Neuronal stem cell (in vitro differentiated cells): Measurements from ENCODE around the gene MRGPRF.
A peak's percentile ranks its signal among the peaks of the same experiment; 100 is the strongest.

Experiments
- DNase-seq: peaks from one replicate; pipeline ENCODE4 v3.0.0-alpha.2; 2013; ENCODE audit warnings: low spot score
- H2AFZ ChIP-seq: one replicate; pipeline ENCODE4 v1.6.1; 2013; ENCODE audit warnings: mild to moderate bottlenecking, low read length, inconsistent platforms
- H2AK5ac ChIP-seq: 2 replicates; pipeline ENCODE4 v1.6.1; 2013; ENCODE audit warnings: low read depth, mild to moderate bottlenecking, inconsistent platforms, low read length, moderate library complexity, mixed read lengths
- H2BK120ac ChIP-seq: 2 replicates; pipeline ENCODE4 v1.6.1; 2013; ENCODE audit warnings: low read depth, mild to moderate bottlenecking, inconsistent platforms, low read length, moderate library complexity, mixed read lengths
- H2BK12ac ChIP-seq: one replicate; pipeline ENCODE4 v1.6.1; 2013; ENCODE audit warnings: low read length, inconsistent platforms
- H2BK15ac ChIP-seq: 2 replicates; pipeline ENCODE4 v1.6.1; 2013; ENCODE audit warnings: mild to moderate bottlenecking, low read length, inconsistent platforms, mixed read lengths
- H2BK5ac ChIP-seq: one replicate; pipeline ENCODE4 v1.6.1; 2013; ENCODE audit warnings: inconsistent platforms, mild to moderate bottlenecking, low read length, moderate library complexity
- H3K14ac ChIP-seq: one replicate; pipeline ENCODE4 v1.6.1; 2013; ENCODE audit warnings: low read length, inconsistent platforms
- H3K18ac ChIP-seq: 2 replicates; pipeline ENCODE4 v1.6.1; 2013; ENCODE audit warnings: low read length, inconsistent platforms
- H3K23ac ChIP-seq: 2 replicates; pipeline ENCODE4 v1.6.1; 2013; ENCODE audit warnings: low read depth, mild to moderate bottlenecking, mixed read lengths, low read length, inconsistent platforms; ENCODE audit not compliant: poor library complexity
- H3K27ac ChIP-seq: replicated peaks from 3 replicates; pipeline ENCODE4 v1.5.1; 2013; ENCODE audit warnings: low read length, inconsistent platforms
- H3K27me3 ChIP-seq, 3 experiments: 2 replicates each; pipeline ENCODE4 v1.6.1; 2013; ENCODE audit warnings: low read length in 3 of 3, mild to moderate bottlenecking in 2 of 3, inconsistent platforms in 1 of 3, low read depth in 1 of 3, mixed read lengths in 1 of 3, moderate library complexity in 1 of 3; ENCODE audit not compliant: control insufficient read depth in 3 of 3, insufficient read depth in 3 of 3
- H3K36me3 ChIP-seq, 2 donors: replicated peaks in 1 of 2; 2 replicates each; pipeline ENCODE4 v1.6.1; 2013; ENCODE audit warnings: low read length in 2 of 2; ENCODE audit not compliant: control insufficient read depth in 2 of 2, insufficient read depth in 2 of 2
- H3K4ac ChIP-seq: 2 replicates; pipeline ENCODE4 v1.6.1; 2013; ENCODE audit warnings: inconsistent platforms, mild to moderate bottlenecking, low read length, moderate library complexity
- H3K4me1 ChIP-seq, 2 donors: 1 replicate in 1 of 2; 2 replicates in 1 of 2; pipeline ENCODE4 v1.6.1; 2013; ENCODE audit warnings: low read length in 2 of 2, low read depth in 1 of 2; ENCODE audit not compliant: control insufficient read depth in 2 of 2, insufficient read depth in 1 of 2
- H3K4me2 ChIP-seq: one replicate; pipeline ENCODE4 v1.6.1; 2013; ENCODE audit warnings: mild to moderate bottlenecking, low read length, inconsistent platforms; ENCODE audit not compliant: insufficient read depth, poor library complexity, severe bottlenecking
- H3K4me3 ChIP-seq, 2 donors: 2 replicates each; pipeline ENCODE4 v1.5.1; 2013; ENCODE audit warnings: low read length in 2 of 2, mild to moderate bottlenecking in 2 of 2, inconsistent platforms in 1 of 2, moderate library complexity in 1 of 2
- H3K79me1 ChIP-seq: one replicate; pipeline ENCODE4 v1.6.1; 2013; ENCODE audit warnings: low read depth, mild to moderate bottlenecking, inconsistent platforms, low read length, moderate library complexity
- H3K9ac ChIP-seq: one replicate; pipeline ENCODE4 v1.6.1; 2013; ENCODE audit warnings: mild to moderate bottlenecking, low read depth, low read length, inconsistent platforms; ENCODE audit not compliant: poor library complexity
- H3K9me3 ChIP-seq, 2 donors: replicated peaks in 1 of 2; 2 replicates each; pipeline versions ENCODE3 to v1.6.1; 2013; ENCODE audit warnings: low read length in 2 of 2, mild to moderate bottlenecking in 2 of 2, inconsistent platforms in 1 of 2, low read depth in 1 of 2, mixed read lengths in 1 of 2, moderate library complexity in 1 of 2; ENCODE audit not compliant: control insufficient read depth in 2 of 2, insufficient read depth in 1 of 2
- H4K8ac ChIP-seq: one replicate; pipeline ENCODE4 v1.6.1; 2013; ENCODE audit warnings: low read depth, mild to moderate bottlenecking, inconsistent platforms, low read length, moderate library complexity
- H4K91ac ChIP-seq: one replicate; pipeline ENCODE4 v1.6.1; 2013; ENCODE audit warnings: low read length, low read depth, mild to moderate bottlenecking, inconsistent platforms; ENCODE audit not compliant: poor library complexity
- WGBS, 2 donors: extraction: QIAGEN DNeasy Blood & Tissue Kit; methylation state at CpG; one replicate each; pipeline ENCODE4 v1.1.7; 2013; ENCODE audit warnings: missing lambda C conversion rate in 2 of 2, mixed read lengths in 1 of 2; ENCODE audit not compliant: insufficient read length in 2 of 2, insufficient replicate concordance in 1 of 2; ENCODE audit errors: extremely low coverage in 2 of 2; 5-methylcytosine and 5-hydroxymethylcytosine counted together

The MRGPRF gene

GRCh38 chr11:68996376-68997123 lies 16.5 kb downstream of the MRGPRF start:
- Histone ChIP-seq H2BK12ac (no peak overlapping the region), H3K4me3 (no peak overlapping the region), H3K27me3 (peaks cover 0 to 39% (median 0%) of the 10 kb centered on the region in 3 experiments), H3K27ac (no peak overlapping the region), H3K36me3 (no peaks in the 10 kb centered on the region), H2BK120ac (no peak overlapping the region), H2AK5ac (peak overlapping the region; percentile 58), H3K79me1 (no peaks in the 10 kb centered on the region), H2AFZ (no peak overlapping the region), H4K8ac (no peak overlapping the region), H2BK15ac (no peak overlapping the region), H3K4ac (no peak overlapping the region), H3K4me1 (no peaks in the 10 kb centered on the region), H3K9me3 (no peaks in the 10 kb centered on the region), H3K9ac (no peak overlapping the region), H3K4me2 (no peak overlapping the region), H3K18ac (peak overlapping the region; percentile 73), H4K91ac (no peak overlapping the region), H3K23ac (peak overlapping the region; percentile 21), H3K14ac (no peak overlapping the region), H2BK5ac (no peak overlapping the region)
- no peak for DNase-seq
- no CpG with 5 or more reads among the region's 24 CpGs for WGBS, 2 donors

DNA sequence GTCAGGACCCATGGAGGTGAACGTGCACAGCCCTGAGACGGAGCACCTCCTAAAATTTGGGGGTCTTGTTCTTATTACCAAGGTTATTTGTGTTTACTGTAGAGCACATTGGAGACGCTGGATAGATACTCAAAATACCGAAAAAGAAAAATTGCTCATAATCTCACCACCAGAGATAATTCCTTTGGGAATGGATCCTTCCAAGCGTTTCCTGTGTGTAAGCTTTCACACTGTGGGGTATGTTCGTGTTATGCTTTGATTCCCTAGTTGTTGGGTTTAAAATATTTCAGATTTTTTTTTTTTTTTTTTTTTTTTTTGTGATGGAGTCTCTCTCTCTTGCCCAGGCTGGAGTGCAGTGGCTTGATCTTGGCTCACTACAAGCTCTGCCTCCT lies 18.2 kb downstream of the MRGPRF start:
- no peaks in the 10 kb centered on the region for H3K9me3 ChIP-seq
- no peak overlapping the region for H3K4me3 ChIP-seq
- H3K4ac ChIP-seq, result no peak overlapping the region
- H3K4me2 ChIP-seq, result no peak overlapping the region
- H3K36me3 ChIP-seq, result no peaks in the 10 kb centered on the region
- no peak overlapping the region for H3K18ac ChIP-seq
- H4K8ac ChIP-seq, result no peak overlapping the region
- no peak overlapping the region for H2BK12ac ChIP-seq
- H4K91ac ChIP-seq, result no peak overlapping the region
- H3K79me1 ChIP-seq, result no peaks in the 10 kb centered on the region
- peaks cover 0 to 47% (median 0%) of the 10 kb centered on the region in 3 experiments for H3K27me3 ChIP-seq
- no peak overlapping the region for H2AK5ac ChIP-seq
- H2BK15ac ChIP-seq, result no peak overlapping the region
- H2BK120ac ChIP-seq, result no peak overlapping the region
- DNase-seq, result no peak
- H3K23ac ChIP-seq, result no peak overlapping the region
- no peak overlapping the region for H3K14ac ChIP-seq
- H2BK5ac ChIP-seq, result no peak overlapping the region
- H3K27ac ChIP-seq, result no peak overlapping the region
- peak overlapping the region; percentile 3 for H3K9ac ChIP-seq
- no peaks in the 10 kb centered on the region for H3K4me1 ChIP-seq
- no CpG with 5 or more reads among the region's 6 CpGs for WGBS, 2 donors
- no peak overlapping the region for H2AFZ ChIP-seq

GRCh38 chr11:68994161-68994893 lies 18.7 kb downstream of the MRGPRF start:
- peak overlapping the region; percentile 3 for H3K9ac ChIP-seq
- H3K9me3 ChIP-seq, result no peaks in the 10 kb centered on the region
- DNase-seq, result no peak
- no peak overlapping the region for H2BK15ac ChIP-seq
- H3K4ac ChIP-seq, result peak overlapping the region; percentile 42
- no peak overlapping the region for H4K91ac ChIP-seq
- no peaks in the 10 kb centered on the region for H3K79me1 ChIP-seq
- H3K27me3 ChIP-seq, result peaks cover 0 to 46% (median 0%) of the 10 kb centered on the region in 3 experiments
- H3K18ac ChIP-seq, result no peak overlapping the region
- H2BK5ac ChIP-seq, result no peak overlapping the region
- no peak overlapping the region for H2BK120ac ChIP-seq
- no peaks in the 10 kb centered on the region for H3K4me1 ChIP-seq
- H2AK5ac ChIP-seq, result peak overlapping the region; percentile 81
- no peak overlapping the region for H3K4me3 ChIP-seq
- H3K14ac ChIP-seq, result no peak overlapping the region
- H3K4me2 ChIP-seq, result no peak overlapping the region
- no peak overlapping the region for H2AFZ ChIP-seq
- WGBS, 2 donors, result no CpG with 5 or more reads among the region's 28 CpGs
- H4K8ac ChIP-seq, result no peak overlapping the region
- H3K23ac ChIP-seq, result peak overlapping the region; percentile 68
- no peaks in the 10 kb centered on the region for H3K36me3 ChIP-seq
- H3K27ac ChIP-seq, result no peak overlapping the region
- H2BK12ac ChIP-seq, result no peak overlapping the region

GRCh38 chr11:68993546-68993945 lies 19.5 kb downstream of the MRGPRF start:
- Histone ChIP-seq H2BK12ac (no peak overlapping the region), H2BK5ac (no peak overlapping the region), H3K9ac (no peak overlapping the region), H3K36me3 (no peaks in the 10 kb centered on the region), H3K9me3 (no peaks in the 10 kb centered on the region), H3K4me3 (no peak overlapping the region), H3K23ac (no peak overlapping the region), H3K27me3 (peaks cover 0 to 40% (median 0%) of the 10 kb centered on the region in 3 experiments), H4K8ac (no peak overlapping the region), H2BK120ac (no peak overlapping the region), H3K14ac (no peak overlapping the region), H3K4ac (no peak overlapping the region), H3K4me1 (no peaks in the 10 kb centered on the region), H3K18ac (no peak overlapping the region), H4K91ac (no peak overlapping the region), H3K27ac (no peak overlapping the region), H3K4me2 (no peak overlapping the region), H3K79me1 (no peaks in the 10 kb centered on the region), H2AK5ac (no peak overlapping the region), H2AFZ (no peak overlapping the region), H2BK15ac (no peak overlapping the region)
- no peak for DNase-seq
- no CpG with 5 or more reads among the region's 7 CpGs for WGBS, 2 donors
